PC-9 (cell line): ENCODE measurements around the gene SHISA7. TPM values are rescaled to one million over a fixed set of nuclear protein-coding genes. Genes with fewer than 3 reads are reported as not detected.

Experiments
- BruUV-seq: library from RNA; stranded (reverse); fragments of 400-500 nt; replicated peaks from 2 replicates; lab custom pipeline; 2021; lab: Mats Ljungman, UMichigan
- CTCF ChIA-PET: fragments of 300-600 bp; sonication (Branson Sonifier 250); formaldehyde crosslinking; loops from one replicate; lab custom pipeline; 2022; ENCODE audit warnings: antibody characterized with exemption; lab: Charles Lee
- POLR2A ChIA-PET: fragments of 300-600 bp; sonication (Branson Sonifier 250); formaldehyde crosslinking; loops from one replicate; lab custom pipeline; 2022; ENCODE audit warnings: antibody characterized with exemption; ENCODE audit not compliant: unreplicated experiment; lab: Charles Lee
- DNase-seq, 2 experiments: peaks; one replicate each; pipeline versions ENCODE4 v3.0.0 to v3.0.0-alpha.2; 2015 to 2022; ENCODE audit warnings: mixed read lengths in 1 of 2
- H2AFZ ChIP-seq: fragments of 200-600 bp; sonication (generic); 2 replicates; pipeline ENCODE4 v1.8.1; 2017; ENCODE audit warnings: antibody characterized with exemption
- H3F3A ChIP-seq: fragments of 200-600 bp; sonication (generic); 2 replicates; pipeline ENCODE4 v1.8.1; 2017; ENCODE audit warnings: antibody characterized with exemption, mild to moderate bottlenecking, low read depth; ENCODE audit not compliant: insufficient read depth
- H3K27ac ChIP-seq: fragments of 200-600 bp; sonication (generic); 2 replicates; pipeline ENCODE4 v1.6.1; 2016; ENCODE audit warnings: mixed run types
- H3K27me3 ChIP-seq: fragments of 200-600 bp; sonication (generic); 2 replicates; pipeline ENCODE4 v1.6.1; 2016; ENCODE audit warnings: low read depth, mixed run types; ENCODE audit not compliant: insufficient read depth
- H3K36me3 ChIP-seq: fragments of 200-600 bp; sonication (generic); 2 replicates; pipeline ENCODE4 v1.6.1; 2016; ENCODE audit warnings: low read depth, mixed run types
- H3K4me1 ChIP-seq: fragments of 200-600 bp; sonication (generic); replicated peaks from 2 replicates; pipeline ENCODE4 v1.6.1; 2016; ENCODE audit warnings: mixed run types; ENCODE audit not compliant: insufficient read depth
- H3K4me2 ChIP-seq: fragments of 200-600 bp; sonication (generic); 2 replicates; pipeline ENCODE4 v1.6.1; 2017; ENCODE audit warnings: mixed run types
- H3K4me3 ChIP-seq: fragments of 200-600 bp; sonication (generic); 2 replicates; pipeline ENCODE4 v1.6.1; 2016; ENCODE audit warnings: mixed run types
- H3K79me2 ChIP-seq: fragments of 200-600 bp; sonication (generic); 2 replicates; pipeline ENCODE4 v1.6.1; 2017; ENCODE audit warnings: low read depth, mixed run types
- H3K9me2 ChIP-seq: fragments of 200-600 bp; sonication (generic); 2 replicates; pipeline ENCODE4 v1.8.1; 2017; ENCODE audit warnings: mild to moderate bottlenecking; ENCODE audit not compliant: insufficient read depth
- H3K9me3 ChIP-seq: fragments of 200-600 bp; sonication (generic); 2 replicates; pipeline ENCODE4 v1.8.1; 2016; ENCODE audit warnings: low read depth; ENCODE audit not compliant: insufficient read depth
- H4K20me1 ChIP-seq: fragments of 200-600 bp; sonication (generic); 2 replicates; pipeline ENCODE4 v1.8.1; 2017; ENCODE audit not compliant: insufficient read depth
- CTCF ChIP-seq: fragments of 200-600 bp; sonication (generic); conservative IDR thresholded peaks from 2 replicates; pipeline ENCODE4 v1.6.1; 2017; ENCODE audit warnings: mixed run types, antibody characterized with exemption, mild to moderate bottlenecking, moderate library complexity
- EZH2 ChIP-seq: fragments of 200-600 bp; sonication (generic); IDR thresholded peaks from 2 replicates; pipeline ENCODE4 v1.8.0; 2017; ENCODE audit warnings: antibody characterized with exemption, low read depth
- intact Hi-C: fragments of 100-400 bp; cut with micrococcal nuclease; formaldehyde crosslinking; loops from one replicate; pipeline ENCODE4 v1.10.0; 2022; ENCODE audit not compliant: unreplicated experiment
- total RNA-seq: library from RNA; stranded (reverse); gene quantifications from 2 replicates; pipeline ENCODE4 v1.2.3, GENCODE V29; 2021

The SHISA7 gene
- total RNA-seq, 1 experiment from 2014 or later: not detected

- DNase-seq: peak; percentile 98 to 100
- no peaks in the 10 kb centered on the region for H3K27me3 ChIP-seq
- peaks cover 39% of the 10 kb centered on the region for H3K36me3 ChIP-seq
- H3K9me3 ChIP-seq: no peaks in the 10 kb centered on the region
- H3K9me2 ChIP-seq: no peaks in the 10 kb centered on the region
- CTCF ChIA-PET: no interaction called here
- H4K20me1 ChIP-seq: peaks cover 49% of the 10 kb centered on the region
- H3F3A ChIP-seq: peaks cover 57% of the 10 kb centered on the region
- no TSS peak for BruUV-seq
- TF ChIP-seq CTCF (no peak), EZH2 (no peak)
- H2AFZ ChIP-seq: peak within 1 kb of the TSS; percentile 72
- intact Hi-C loops: loop anchor here (1.0 to 10.0 kb wide), 6 partner anchors 21 to 221 kb away; partner anchors contain the start of genes DNAAF3, KMT5C, PPP6R1 and UBE2S
- POLR2A ChIA-PET: interaction anchor here (0.8 kb wide), 1 partner anchor 12 kb away, joined by 4 read pairs; no protein-coding TSS in a partner anchor
- peak within 1 kb of the TSS; percentile 88 for H3K4me3 ChIP-seq
- peaks cover 39% of the 10 kb centered on the region for H3K4me1 ChIP-seq
- H3K27ac ChIP-seq: peak within 1 kb of the TSS; percentile 83
- H3K4me2 ChIP-seq: peak within 1 kb of the TSS; percentile 97
- H3K79me2 ChIP-seq: peaks cover 75% of the 10 kb centered on the region
These were observed 57.2 kb downstream of the SHISA7 start, which contains the start of gene RPL28 for GRCh38 chr19:55385724-55386492. TSS of gene RPL28 (plus strand) at chr19:55385932. CDS start at chr19:55386358, 426 bp downstream.

- Histone ChIP-seq H3K36me3 (peaks cover 39% of the 10 kb centered on the region), H2AFZ (peak overlapping the region; percentile 72), H3K27me3 (no peaks in the 10 kb centered on the region), H3K4me3 (peak overlapping the region; percentile 88), H3K9me2 (no peaks in the 10 kb centered on the region), H3K4me1 (peaks cover 39% of the 10 kb centered on the region), H3F3A (peaks cover 56% of the 10 kb centered on the region), H4K20me1 (peaks cover 41% of the 10 kb centered on the region), H3K9me3 (no peaks in the 10 kb centered on the region), H3K79me2 (peaks cover 73% of the 10 kb centered on the region), H3K4me2 (peak overlapping the region; percentile 90), H3K27ac (peak overlapping the region; percentile 83)
- ChIA-PET POLR2A (interaction anchor here (0.6 to 1.7 kb wide), 5 partner anchors 22 to 218 kb away, joined by 3 to 58 read pairs (median 11); partner anchors contain the start of genes HSPBP1, KMT5C and UBE2S), CTCF (interaction anchor here (0.5 to 1.9 kb wide), 5 partner anchors 44 to 218 kb away, joined by 3 to 13 read pairs (median 7); no protein-coding TSS in a partner anchor)
- TSS peak; percentile 69 for BruUV-seq
- TF ChIP-seq CTCF (no peak), EZH2 (no peak)
- DNase-seq: peak; percentile 93 to 97
- intact Hi-C loops: loop anchor here (1.0 to 10.0 kb wide), 6 partner anchors 22 to 220 kb away; partner anchors contain the start of genes DNAAF3, KMT5C, PPP6R1 and UBE2S
These were observed 58.0 kb downstream of the SHISA7 start for GRCh38 chr19:55384920-55385723.
